HG03135 (cell line): ENCODE measurements around the gene SAXO2.
"Not testable (repeated sequence)": the region's sequence is repeated elsewhere in the genome, so short reads cannot be mapped to it uniquely, and the experiment has no call there.

Experiments used
- ATAC-seq: cut with Tn5 transposase; IDR thresholded peaks from one replicate; pipeline ENCODE4 v1.9.1; 2021; ENCODE audit warnings: mild to moderate bottlenecking, moderate library complexity; ENCODE audit not compliant: unreplicated experiment

The SAXO2 gene

GRCh38 chr15:82284381-82284780, 21.8 kb downstream of the SAXO2 start:
- ATAC-seq, result not testable (repeated sequence)

DNA sequence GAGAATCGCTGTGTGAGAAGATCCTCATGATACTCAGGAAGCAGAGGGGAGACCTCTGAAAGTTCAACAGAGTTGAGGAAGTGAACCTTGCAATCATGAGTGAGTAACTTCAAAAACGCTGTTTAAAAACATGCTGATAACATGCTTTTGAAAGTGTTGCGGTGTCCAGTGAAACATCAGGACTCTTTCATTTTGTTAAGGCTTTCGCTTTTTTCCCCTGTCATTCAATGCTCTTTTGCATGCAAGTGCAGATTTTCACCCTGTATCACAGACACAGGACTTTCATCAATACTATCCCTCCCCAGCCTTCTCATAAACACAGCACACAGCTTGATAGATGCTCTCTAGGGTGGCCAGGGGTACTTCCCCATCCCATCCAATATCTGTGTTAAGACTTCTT, 23.9 kb downstream of the SAXO2 start:
- ATAC-seq, result peak; percentile 92

GRCh38 chr15:82288202-82288601, 25.6 kb downstream of the SAXO2 start:
- ATAC-seq, result not testable (repeated sequence)

- no peak for ATAC-seq
These were observed 29.7 kb downstream of the SAXO2 start for GRCh38 chr15:82292271-82292670.

- ATAC-seq, result no peak
These were observed 31.6 kb downstream of the SAXO2 start for GRCh38 chr15:82294061-82294690.

DNA sequence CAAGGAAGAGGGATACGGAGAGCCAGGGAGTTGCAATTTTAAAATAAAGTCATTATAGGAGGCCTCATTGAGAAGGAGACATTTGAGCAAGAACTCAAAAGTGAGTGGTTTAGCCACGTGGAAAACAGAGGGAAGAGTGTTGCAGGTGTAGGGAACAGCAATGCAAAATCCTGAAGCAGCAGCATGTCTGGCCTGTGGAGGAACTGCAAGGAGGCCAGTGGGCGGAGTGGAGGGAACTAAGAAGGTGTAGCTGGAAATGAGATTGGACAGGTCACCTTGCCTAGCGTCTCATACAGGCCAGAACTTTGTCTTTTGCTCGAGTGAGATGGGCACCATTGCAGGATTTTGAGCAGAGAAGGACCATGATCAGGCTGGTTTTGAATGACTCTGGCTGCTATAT, 34.9 kb downstream of the SAXO2 start:
- no peak for ATAC-seq

- ATAC-seq, result no peak
These were observed 35.4 kb downstream of the SAXO2 start for GRCh38 chr15:82298032-82298431.

GRCh38 chr15:82298520-82298919, 35.9 kb downstream of the SAXO2 start:
- ATAC-seq, result peak; percentile 59

- not testable (repeated sequence) for ATAC-seq
These were observed 36.9 kb downstream of the SAXO2 start for GRCh38 chr15:82299511-82299914.

DNA sequence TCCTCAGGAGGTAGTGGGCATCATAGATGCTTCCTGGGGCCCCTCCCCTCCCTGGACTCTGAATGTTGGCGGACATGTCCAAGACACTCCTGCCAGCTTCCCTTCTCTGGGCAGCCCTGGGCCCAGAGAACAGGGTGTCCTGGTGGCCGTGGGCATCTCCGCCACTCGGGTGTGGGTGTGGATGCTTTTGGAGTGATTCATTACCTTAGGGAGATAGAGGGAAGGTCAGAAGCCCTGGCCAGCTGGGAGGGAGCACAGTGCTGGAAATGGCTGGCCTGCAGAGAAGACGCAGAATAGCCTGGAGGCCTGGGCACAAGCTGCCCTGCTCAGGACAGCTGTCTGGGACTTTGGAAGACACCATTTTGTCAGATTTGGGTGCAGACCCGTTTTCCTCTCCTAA, 37.7 kb downstream of the SAXO2 start:
- ATAC-seq, result not testable (repeated sequence)

- ATAC-seq, result no peak
These were observed 38.3 kb downstream of the SAXO2 start for GRCh38 chr15:82300883-82301282.

- ATAC-seq, result no peak
These were observed 38.8 kb downstream of the SAXO2 start for GRCh38 chr15:82301296-82302016.

DNA sequence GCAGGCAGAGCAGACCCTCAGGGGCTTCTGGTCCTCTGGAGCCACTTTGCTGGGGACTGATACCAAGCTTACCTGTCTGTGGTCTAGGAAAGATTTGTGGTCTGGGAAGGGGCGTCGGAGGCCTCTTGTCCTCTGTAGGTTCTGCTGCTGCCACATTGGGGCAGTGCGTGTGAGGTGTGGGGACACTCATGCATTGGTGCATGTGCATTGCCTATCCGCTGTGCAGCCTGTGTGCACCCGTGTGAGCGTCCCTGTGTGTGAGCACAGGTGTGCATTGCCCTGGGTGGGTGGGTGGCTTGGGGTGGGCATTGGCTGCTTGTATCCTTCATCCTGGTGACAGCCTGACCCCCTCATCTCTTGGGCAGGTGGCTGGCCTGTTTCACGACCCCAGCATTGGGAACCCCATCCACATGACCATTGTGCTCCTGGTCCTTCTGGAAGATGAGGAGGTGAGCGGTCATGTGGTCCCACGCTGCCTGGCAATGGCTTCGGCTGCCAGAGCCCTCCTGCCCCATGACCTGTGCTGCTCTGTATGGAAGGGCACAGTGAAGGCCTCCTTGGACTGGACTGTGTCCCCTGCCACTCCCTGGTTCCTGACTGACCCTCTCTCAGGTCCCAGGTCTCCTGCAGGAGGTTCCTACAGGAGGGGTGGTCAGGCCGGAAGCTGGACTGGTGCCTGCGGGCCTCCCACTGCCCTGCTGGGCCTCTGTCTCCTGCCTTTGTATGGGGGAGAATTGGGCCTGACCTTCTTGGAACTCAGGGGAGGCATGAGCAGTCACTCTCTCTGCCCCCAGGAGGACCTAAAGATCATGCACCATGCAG, 41.5 kb downstream of the SAXO2 start:
- no peak for ATAC-seq

- ATAC-seq, result no peak
These were observed 42.1 kb downstream of the SAXO2 start for GRCh38 chr15:82304778-82305090.

- ATAC-seq, result no peak
These were observed 43.0 kb downstream of the SAXO2 start for GRCh38 chr15:82305621-82306048.

GRCh38 chr15:82306791-82307713, 44.4 kb downstream of the SAXO2 start:
- no peak for ATAC-seq

DNA sequence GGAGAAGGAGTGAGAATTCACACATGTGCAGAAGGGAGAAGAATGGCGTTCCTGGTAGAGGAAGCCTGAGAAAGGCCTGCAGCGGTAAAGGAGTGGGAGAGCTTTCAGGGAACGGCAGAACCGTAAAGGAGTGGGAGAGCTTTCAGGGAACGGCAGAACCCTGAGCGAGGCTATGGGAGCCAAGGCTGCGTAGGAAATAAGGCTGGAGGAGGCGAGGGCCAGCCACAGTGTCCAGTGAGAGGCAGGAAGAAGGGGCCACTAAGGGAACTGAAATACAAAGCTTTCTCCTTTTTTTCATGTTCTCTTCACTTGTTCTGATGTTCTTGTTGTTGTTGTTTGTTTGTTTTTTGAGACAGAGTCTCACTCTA, 45.1 kb downstream of the SAXO2 start:
- no peak for ATAC-seq

DNA sequence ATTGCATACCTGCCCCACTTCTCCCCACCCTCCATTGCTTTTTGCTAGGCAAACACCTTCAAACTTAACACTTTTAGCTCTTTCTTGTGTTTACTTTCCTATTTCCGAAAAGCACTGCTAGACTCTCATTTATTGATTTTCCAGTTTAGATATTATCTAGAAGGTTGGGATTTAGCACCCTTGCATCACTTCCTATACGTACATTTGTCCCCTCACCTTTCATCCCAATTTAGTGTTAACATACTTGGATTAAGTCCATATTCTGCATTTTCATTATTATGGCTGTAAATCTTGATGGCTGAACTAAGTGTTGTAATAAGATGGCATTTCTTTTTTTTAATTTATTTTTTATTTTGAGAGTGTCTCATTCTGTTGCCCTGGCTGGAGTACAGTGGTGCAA, 47.2 kb downstream of the SAXO2 start:
- ATAC-seq, result no peak

DNA sequence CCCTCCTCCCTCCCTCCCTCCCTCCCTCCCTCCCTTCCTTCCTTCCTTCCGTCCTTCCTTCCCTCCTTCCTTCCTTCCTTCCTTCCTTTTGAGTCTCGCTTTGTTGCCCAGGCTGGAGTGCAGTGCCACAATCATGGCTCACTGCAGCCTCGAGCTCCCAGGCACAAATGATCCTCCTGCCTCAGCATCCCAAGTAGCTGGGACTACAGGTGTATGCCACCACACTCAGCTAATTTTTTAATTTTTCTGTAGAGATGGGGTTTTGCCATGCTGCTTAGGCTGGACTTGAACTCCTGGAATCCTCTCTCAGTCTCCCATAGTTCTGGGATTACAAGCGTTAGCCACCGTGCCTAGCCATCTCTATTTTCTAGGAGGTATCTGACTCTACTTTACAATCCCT, 48.7 kb downstream of the SAXO2 start:
- not testable (repeated sequence) for ATAC-seq

GRCh38 chr15:82312586-82313349, 50.1 kb downstream of the SAXO2 start:
- no peak for ATAC-seq
